Subcutaneous adipose tissue (tissue), 4 donors: ENCODE results near the gene PIEZO2. TPM values are rescaled to one million over a fixed set of nuclear protein-coding genes. Genes with fewer than 3 reads are reported as not detected.

Experiments used
- total RNA-seq, 4 donors: library from RNA; depleted of rRNA; stranded (reverse); fragments of >200 nt; gene quantifications; one replicate each; pipeline ENCODE4 v1.1.0, GENCODE V29; 2016
- TF ChIP-seq, protein P1 (sequence below): fragments of 450-650 bp; IDR thresholded peaks from one replicate; pipeline ENCODE4 v1.5.1; 2016; ENCODE audit warnings: low read depth, mild to moderate bottlenecking, control low read depth, antibody characterized with exemption, moderate library complexity

Gene PIEZO2
- total RNA-seq, 4 donors from 2014 or later: 0.85 to 2.2 (median 1.1) TPM

DNA sequence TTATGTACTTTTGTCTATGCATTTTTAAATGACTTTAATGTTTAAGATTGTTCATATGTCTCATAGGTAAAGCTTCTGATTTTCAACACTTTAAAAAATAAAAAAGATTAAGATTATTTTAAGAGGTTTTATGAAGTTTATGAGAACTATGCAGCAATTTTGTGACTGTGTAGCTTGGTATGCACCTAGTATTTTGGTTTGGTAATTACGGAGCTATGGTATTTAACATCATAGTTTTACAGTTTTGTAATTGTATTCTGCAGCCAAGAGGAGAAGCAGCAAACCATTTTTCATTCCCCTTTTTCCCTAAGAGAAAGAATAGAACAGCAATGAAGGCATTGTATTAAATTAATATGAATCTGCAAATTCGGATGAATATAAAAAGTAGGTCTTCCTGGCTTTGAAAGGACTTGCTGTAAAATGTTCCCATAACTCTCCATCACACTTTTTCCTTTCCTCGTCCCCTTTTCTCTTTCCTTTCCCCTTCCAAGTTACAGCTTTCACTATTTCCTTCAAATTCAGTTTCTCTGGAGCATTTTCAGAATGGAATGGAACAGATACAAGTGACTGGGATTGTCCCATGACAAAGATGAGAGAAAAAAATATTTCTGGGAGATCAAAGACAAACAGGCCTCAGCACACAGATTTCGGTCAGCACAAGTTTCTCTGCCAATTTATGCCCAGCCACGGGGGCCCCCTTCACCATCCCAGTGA is 26.1 kb upstream of the PIEZO2 start:
- TF ChIP-seq, protein P1, sequence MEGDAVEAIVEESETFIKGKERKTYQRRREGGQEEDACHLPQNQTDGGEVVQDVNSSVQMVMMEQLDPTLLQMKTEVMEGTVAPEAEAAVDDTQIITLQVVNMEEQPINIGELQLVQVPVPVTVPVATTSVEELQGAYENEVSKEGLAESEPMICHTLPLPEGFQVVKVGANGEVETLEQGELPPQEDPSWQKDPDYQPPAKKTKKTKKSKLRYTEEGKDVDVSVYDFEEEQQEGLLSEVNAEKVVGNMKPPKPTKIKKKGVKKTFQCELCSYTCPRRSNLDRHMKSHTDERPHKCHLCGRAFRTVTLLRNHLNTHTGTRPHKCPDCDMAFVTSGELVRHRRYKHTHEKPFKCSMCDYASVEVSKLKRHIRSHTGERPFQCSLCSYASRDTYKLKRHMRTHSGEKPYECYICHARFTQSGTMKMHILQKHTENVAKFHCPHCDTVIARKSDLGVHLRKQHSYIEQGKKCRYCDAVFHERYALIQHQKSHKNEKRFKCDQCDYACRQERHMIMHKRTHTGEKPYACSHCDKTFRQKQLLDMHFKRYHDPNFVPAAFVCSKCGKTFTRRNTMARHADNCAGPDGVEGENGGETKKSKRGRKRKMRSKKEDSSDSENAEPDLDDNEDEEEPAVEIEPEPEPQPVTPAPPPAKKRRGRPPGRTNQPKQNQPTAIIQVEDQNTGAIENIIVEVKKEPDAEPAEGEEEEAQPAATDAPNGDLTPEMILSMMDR: no peak

DNA sequence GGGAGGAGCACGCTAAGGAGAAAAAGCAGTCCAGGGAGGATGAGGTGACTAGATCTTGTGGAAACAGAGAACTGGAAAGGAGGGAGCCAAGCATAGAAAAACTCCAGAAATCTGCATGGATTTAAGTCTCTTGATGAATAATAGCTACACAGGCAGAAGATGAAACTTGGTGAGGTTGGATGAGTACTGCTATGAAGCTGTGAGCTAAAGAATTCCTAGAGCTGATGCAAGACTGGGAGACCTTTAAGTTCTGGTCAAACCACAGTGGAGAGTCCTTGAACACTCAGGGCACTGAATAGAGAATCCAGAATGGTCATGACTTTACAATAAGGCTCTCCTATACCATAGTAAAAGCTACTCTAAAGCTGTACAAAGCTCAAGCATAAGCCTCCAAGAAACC is 18.4 kb upstream of the PIEZO2 start:
- TF ChIP-seq, protein P1: no peak

DNA sequence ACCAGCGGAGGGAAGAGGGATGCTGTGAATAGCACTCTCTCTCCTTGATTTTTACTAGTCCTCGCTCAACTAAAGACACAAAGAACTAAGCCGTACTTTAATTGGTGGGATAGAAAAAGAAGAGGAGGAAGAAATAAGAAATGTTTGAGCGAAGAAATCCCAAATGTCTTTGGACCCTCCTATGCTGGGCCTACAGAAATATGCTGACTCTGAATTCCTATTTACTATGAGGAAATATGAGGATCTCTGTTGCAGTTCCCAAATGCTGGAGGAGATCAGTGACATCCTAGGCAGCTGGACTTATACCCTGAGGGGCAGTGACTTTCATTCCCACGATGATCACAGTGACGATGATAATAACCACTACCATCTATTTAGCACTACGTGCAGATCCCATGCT is 16.6 kb upstream of the PIEZO2 start:
- TF ChIP-seq, protein P1: no peak

DNA sequence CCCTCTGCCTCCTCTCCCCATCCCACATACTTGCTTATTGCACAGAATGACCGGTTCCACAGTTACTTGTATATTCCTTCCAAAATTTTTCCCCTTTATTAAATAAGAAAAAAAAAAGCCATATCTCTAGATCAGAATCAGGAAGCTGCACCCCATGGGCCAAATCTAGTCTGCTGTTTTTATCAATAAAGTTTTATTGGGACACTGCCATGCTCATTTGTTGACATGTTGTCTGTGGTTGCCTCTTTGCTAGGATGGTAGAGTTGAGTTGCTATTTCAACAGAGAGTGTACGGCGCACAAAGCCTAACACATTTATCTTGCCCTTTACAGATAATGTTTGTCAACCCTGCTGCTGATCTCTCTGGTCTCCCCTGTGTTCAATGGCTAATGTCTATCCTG is 15.8 kb upstream of the PIEZO2 start:
- TF ChIP-seq, protein P1: no peak

DNA sequence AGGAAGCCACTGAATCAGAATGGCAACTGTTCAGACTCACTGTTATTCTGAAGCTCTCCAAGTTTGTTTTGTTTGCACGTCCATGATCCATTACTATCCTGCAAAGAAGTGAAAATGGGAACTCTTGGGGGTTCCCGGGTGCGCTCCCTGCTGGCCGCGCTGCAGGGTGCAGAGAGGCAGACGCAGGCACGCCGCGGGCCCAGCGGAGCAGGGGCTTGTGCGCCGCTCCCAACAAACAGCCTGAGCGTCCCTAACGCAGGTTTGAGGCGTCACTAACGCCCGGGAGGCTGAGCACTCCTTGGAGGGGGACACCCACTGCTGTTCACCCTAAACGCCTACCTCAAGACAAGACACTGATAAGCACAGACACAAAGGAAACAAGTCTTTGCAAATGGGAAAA is 14.3 kb upstream of the PIEZO2 start:
- TF ChIP-seq, protein P1: no peak

DNA sequence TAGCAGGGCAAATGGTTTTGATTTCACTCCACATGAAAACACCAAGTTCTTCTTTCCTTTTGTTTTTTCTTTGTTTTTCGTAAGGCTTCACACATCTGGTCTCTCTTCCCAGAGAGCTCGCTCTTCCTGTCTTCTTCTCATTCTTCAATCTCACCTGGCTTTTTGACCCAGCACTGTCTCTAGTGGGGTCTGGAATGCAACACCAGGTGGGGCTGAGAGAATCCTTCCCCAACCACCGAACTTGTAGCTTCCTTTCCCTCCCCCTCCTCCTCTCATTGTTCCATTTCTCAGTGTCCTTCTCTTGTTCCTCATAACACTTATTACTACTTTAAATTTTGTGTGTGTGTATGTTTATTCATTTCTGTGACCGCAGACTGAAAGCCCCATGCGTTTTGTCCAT is 13.5 kb upstream of the PIEZO2 start:
- TF ChIP-seq, protein P1: no peak

DNA sequence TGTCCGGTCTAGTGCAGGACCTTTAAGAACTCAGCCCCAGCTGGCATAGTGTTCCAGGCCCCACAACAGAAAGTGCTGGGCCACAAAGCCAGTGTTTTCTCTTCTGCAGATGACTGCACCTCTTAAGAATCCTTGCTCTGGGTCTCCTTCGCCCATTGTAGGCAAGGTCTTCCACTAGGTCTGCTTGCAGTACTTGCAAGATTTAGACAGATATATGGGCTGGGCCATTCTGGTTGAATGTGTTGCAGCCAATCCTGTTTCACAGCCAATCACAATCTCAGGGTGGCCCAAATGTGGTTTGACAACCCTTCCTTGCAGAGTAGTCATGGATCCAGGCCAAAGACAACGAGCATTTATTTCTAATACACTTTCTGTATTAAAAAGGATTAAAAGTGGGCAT is 13.1 kb upstream of the PIEZO2 start:
- TF ChIP-seq, protein P1: no peak
